ENCODE results near the gene PRKCA. TPM values are rescaled to one million over a fixed set of nuclear protein-coding genes. Genes with fewer than 3 reads are reported as not detected.

The PRKCA gene
- total and polyA plus RNA-seq, 2 of the 13 experiments (the other 11 are each of a cell fraction or from before 2014, with no cell fraction given) = 18.5 to 21.5 TPM

DNA sequence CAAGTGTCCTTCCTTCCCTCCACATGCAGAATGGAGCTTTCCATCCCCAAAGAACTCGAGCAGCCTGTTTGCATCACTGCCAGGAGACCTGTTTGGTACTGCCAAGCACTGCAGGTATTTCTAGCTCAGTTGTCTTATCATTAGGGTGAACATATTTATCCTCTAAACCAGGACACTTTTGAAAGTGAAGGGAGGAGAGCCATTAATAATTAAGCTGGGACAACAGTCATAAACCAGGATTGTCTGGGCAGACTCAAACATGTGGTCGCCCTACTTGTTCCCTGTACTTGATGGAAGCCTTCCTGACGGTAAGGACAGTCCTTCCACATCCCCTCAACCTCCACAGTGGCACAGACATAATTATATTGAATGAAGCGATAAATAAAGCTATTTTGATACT lies 67.4 kb downstream of the PRKCA start:
- Histone ChIP-seq H3K9ac (ENCODE audit: insufficient read depth, low read depth, low read length) (no peak overlapping the region), H3K27me3 (ENCODE audit: control insufficient read depth in 1 of 2, insufficient read depth in 2 of 2, low read length in 2 of 2) (no peaks in the 10 kb centered on the region), H3K4me3 (replicated peaks in 1 of 3; ENCODE audit: insufficient read depth in 1 of 3, low read depth in 2 of 3, low read length in 3 of 3) (no peak overlapping the region), H3K79me2 (ENCODE audit: insufficient read depth, low read length) (peaks cover 16% of the 10 kb centered on the region), H3K4me1 (ENCODE audit: insufficient read depth, low read length) (peaks cover 51% of the 10 kb centered on the region), H4K20me1 (ENCODE audit: insufficient read depth, low read length) (no peaks in the 10 kb centered on the region), H3K4me2 (ENCODE audit: low read depth, low read length) (no peak overlapping the region), H3K9me3 (ENCODE audit: low read length) (no peaks in the 10 kb centered on the region), H3K27ac (ENCODE audit: extremely low read length, insufficient read depth, low read length) (no peak overlapping the region), H3K36me3 (replicated peaks in 1 of 2; ENCODE audit: control insufficient read depth in 1 of 2, insufficient read depth in 2 of 2, low read length in 2 of 2) (no peaks in the 10 kb centered on the region), H2AFZ (ENCODE audit: low read length) (no peak overlapping the region)
- ATAC-seq = peak; percentile 66
- in situ Hi-C loops (cut with HindIII; ENCODE audit: extremely low pct_ligation_motif_present, low pct_unique_long_range_greater_than_20kb) = no loop called here
- intact Hi-C loops (cut with micrococcal nuclease; ENCODE audit: unreplicated experiment) = no loop called here
- POLR2A ChIA-PET = no interaction called here
- no peak for TF ChIP-seq NR2C2 (CRISPR knock-in tag; IDR thresholded peaks at IDR 0.05; ENCODE audit: borderline replicate concordance)
- TF ChIP-seq HNF1A (IDR thresholded peaks at IDR 0.05; ENCODE audit: low read depth) = peak; percentile 51
- no peak for TF ChIP-seq HNF1A (CRISPR knock-in tag; IDR thresholded peaks at IDR 0.05; ENCODE audit: borderline replicate concordance)
- WGBS (ENCODE audit: low lambda C conversion rate) = 88% methylated on average over 4 of the region's 4 CpGs
- CTCF ChIA-PET (ENCODE audit: low intra/inter-chr PET ratio, low total read pairs) = no interaction called here
- no peak for FAIRE-seq
- peak; percentile 31 for DNase-seq (ENCODE audit: low spot score)
- no TSS peak for BruUV-seq (replicated peaks)

GRCh38 chr17:66371561-66371960 lies 69.1 kb downstream of the PRKCA start:
- Histone ChIP-seq H4K20me1 (ENCODE audit: insufficient read depth, low read length) (no peaks in the 10 kb centered on the region), H3K4me3 (replicated peaks in 1 of 3; ENCODE audit: insufficient read depth in 1 of 3, low read depth in 2 of 3, low read length in 3 of 3) (no peak overlapping the region), H3K9ac (ENCODE audit: insufficient read depth, low read depth, low read length) (no peak overlapping the region), H3K79me2 (ENCODE audit: insufficient read depth, low read length) (peaks cover 16% of the 10 kb centered on the region), H3K36me3 (replicated peaks in 1 of 2; ENCODE audit: control insufficient read depth in 1 of 2, insufficient read depth in 2 of 2, low read length in 2 of 2) (no peaks in the 10 kb centered on the region; a peak in 1 of 5 replicates), H3K4me2 (ENCODE audit: low read depth, low read length) (no peak overlapping the region), H2AFZ (ENCODE audit: low read length) (no peak overlapping the region), H3K27me3 (ENCODE audit: control insufficient read depth in 1 of 2, insufficient read depth in 2 of 2, low read length in 2 of 2) (no peaks in the 10 kb centered on the region), H3K4me1 (ENCODE audit: insufficient read depth, low read length) (peaks cover 46% of the 10 kb centered on the region), H3K27ac (ENCODE audit: extremely low read length, insufficient read depth, low read length) (no peak overlapping the region), H3K9me3 (ENCODE audit: low read length) (no peaks in the 10 kb centered on the region)
- BruUV-seq (replicated peaks) = no TSS peak
- 97% methylated on average over 7 of the region's 7 CpGs for WGBS (ENCODE audit: low lambda C conversion rate)
- CTCF ChIA-PET (ENCODE audit: low intra/inter-chr PET ratio, low total read pairs) = no interaction called here
- POLR2A ChIA-PET = no interaction called here
- FAIRE-seq = no peak
- in situ Hi-C loops (cut with HindIII; ENCODE audit: extremely low pct_ligation_motif_present, low pct_unique_long_range_greater_than_20kb) (no loop called here), intact Hi-C loops (cut with micrococcal nuclease; ENCODE audit: unreplicated experiment) (no loop called here)
- ATAC-seq = no peak
- no peak for TF ChIP-seq SP1 (IDR thresholded peaks at IDR 0.05)
- no peak for TF ChIP-seq SP1 (CRISPR knock-in tag; IDR thresholded peaks at IDR 0.05)
- TF ChIP-seq MYNN (CRISPR knock-in tag; IDR thresholded peaks at IDR 0.05; ENCODE audit: low read depth) = no peak
- no peak for TF ChIP-seq ZNF264 (CRISPR knock-in tag; IDR thresholded peaks at IDR 0.05)
- no peak for DNase-seq (ENCODE audit: low spot score)

Measured in HepG2 (cell line).